Stimulated activated CD4-positive, alpha-beta T cell treated with anti-CD3 and anti-CD28 coated beads, Interleukin-12 subunit alpha, Interleukin-12 subunit beta, amount 100 ng/mL, for 48 hours (primary cell): Measurements from ENCODE around the gene ECHDC1.
"Not testable (repeated sequence)": the region's sequence is repeated elsewhere in the genome, so short reads cannot be mapped to it uniquely, and the experiment has no call there.

Source experiments
- DNase-seq, 3 donors: peaks; one replicate each; pipeline ENCODE4 v3.0.0-alpha.2; 2020; ENCODE audit warnings: low read depth in 2 of 3, low spot score in 1 of 3

The ECHDC1 gene

DNA sequence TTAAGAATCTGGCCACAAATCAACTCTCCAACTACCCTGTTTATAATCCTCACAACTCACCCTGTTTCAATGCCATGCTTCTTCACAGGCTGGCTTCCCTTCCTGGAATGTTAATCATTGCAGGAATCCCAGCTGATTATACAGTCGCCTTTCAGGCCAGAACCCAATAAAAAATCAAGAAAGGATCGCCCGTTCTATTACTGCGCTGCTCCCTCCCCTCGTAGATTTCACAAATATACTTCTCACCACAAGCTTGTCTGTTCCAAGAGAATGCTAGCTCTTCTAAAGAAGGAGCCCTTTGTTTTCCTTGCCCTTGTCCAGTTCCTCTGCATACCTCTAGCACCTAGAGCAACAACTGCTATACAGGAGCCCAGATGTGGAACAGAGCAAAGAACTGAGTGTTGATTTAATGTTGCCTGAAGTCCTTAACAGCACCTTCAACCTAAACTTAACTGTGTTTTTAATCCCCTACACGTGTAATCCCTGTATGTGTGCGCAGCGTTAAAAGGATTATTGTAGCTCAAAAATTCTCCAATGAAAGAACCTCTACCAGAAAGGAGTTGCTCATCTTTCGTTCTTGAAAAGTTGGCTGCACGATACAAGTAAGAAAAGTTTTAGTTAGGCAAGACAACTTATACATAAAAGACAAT is 988 bp downstream of the ECHDC1 start:
- DNase-seq, result peak in 1 of 3 donors; percentile 1

GRCh38 chr6:127341471-127342202 is 1.8 kb downstream of the ECHDC1 start:
- no peak for DNase-seq

- DNase-seq, result no peak
These were observed 3.2 kb downstream of the ECHDC1 start for GRCh38 chr6:127340171-127340570.

GRCh38 chr6:127338936-127339335 is 4.5 kb downstream of the ECHDC1 start:
- no peak for DNase-seq

- DNase-seq, result no peak
These were observed 10.9 kb downstream of the ECHDC1 start for GRCh38 chr6:127332383-127332961.

DNA sequence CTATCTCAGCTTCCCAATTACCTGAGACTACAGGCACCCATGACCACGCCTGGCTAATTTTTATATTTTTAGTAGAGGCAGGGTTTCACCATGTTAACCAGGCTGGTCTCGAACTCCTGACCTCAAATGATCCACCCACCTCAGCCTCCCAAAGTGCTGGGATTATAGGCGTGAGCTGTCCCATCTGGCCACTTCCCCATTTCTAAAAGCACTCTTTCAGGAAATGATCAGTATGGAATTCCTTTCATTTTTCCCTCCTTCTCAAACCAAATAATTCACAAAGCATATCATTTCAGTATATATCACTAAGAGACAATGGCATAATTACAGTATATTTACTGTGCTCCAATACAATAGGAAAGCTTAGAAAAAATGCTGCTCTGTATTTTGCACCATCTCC is 12.2 kb downstream of the ECHDC1 start:
- not testable (repeated sequence) for DNase-seq

DNA sequence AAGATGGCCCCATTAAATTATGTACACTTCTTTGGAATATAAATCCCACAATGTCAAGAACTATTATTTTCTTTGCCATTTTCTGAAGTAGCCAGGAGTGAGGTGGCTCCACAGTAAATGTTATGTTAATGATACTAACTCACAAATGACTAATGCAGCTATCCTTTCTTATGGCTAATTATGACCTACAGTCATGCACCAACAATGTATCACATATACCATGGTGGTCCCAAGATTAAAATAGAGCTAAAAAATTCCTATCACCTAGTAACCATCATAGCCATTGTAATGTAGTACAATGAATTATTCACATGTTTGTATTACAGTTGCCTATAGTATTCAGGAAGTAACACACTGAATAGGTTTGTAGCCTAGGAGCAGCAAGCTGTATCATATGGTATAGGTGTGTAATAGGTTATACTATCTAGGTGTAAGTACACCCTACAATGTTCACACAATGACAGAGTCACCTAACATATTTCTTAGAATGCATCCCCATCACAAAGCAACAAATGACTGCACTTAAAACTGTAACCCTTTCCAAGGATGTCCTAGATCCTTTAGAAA is 15.3 kb downstream of the ECHDC1 start:
- no peak for DNase-seq

- DNase-seq, result no peak
These were observed 23.7 kb downstream of the ECHDC1 start for GRCh38 chr6:127319686-127320085.

DNA sequence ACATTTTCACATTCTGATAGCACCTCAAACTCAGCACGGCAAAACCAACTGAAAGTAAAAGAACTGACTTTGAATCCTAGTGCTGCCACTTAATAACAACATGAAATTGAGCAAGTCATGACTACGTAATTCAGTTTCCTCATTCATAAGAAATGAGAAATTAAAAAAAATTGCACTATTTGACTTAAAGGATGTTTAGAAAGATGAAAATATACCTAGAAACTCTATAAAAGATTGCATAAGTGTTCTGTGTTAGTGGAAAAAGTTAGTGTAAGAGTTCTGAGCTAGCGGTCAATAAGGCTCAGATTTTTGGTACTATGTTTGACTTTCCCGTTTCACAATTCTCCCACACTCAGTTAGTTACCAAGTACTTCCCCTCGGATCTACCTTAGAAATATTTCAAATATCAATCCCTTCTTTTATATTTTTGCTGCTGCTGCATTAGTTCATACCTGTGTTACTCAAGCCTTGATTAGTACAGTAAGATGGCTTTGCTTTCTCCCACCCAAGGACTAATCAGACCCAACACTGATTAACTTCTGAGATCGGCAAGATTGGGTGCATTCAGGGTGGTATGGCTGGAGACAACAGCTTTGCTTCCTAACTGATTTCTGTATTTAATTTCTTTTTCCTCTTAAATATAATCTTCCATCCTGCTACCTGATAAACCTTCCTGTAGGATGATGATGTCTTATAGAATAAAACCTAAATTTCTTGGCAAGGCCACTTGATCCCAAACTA is 25.9 kb downstream of the ECHDC1 start:
- DNase-seq, result no peak

DNA sequence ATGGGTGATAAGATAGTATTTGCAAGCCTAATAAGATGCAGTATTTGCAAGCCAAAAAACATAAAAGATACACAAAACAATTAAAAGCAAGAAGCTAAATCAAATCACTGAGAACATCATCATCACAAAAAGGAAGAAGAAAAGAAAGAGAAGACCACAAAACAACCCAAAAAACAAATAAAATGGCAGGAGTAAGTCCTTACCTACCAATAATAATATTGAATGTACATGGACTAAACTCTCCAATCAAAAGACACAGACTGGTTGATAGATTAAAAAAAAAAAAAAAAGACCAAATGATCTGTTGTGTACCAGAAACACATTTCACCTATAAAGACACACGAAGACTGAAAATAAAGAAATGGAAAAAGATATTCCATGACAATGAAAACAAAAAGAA is 37.7 kb downstream of the ECHDC1 start:
- no peak for DNase-seq

GRCh38 chr6:127303917-127304316 is 39.5 kb downstream of the ECHDC1 start:
- no peak for DNase-seq

DNA sequence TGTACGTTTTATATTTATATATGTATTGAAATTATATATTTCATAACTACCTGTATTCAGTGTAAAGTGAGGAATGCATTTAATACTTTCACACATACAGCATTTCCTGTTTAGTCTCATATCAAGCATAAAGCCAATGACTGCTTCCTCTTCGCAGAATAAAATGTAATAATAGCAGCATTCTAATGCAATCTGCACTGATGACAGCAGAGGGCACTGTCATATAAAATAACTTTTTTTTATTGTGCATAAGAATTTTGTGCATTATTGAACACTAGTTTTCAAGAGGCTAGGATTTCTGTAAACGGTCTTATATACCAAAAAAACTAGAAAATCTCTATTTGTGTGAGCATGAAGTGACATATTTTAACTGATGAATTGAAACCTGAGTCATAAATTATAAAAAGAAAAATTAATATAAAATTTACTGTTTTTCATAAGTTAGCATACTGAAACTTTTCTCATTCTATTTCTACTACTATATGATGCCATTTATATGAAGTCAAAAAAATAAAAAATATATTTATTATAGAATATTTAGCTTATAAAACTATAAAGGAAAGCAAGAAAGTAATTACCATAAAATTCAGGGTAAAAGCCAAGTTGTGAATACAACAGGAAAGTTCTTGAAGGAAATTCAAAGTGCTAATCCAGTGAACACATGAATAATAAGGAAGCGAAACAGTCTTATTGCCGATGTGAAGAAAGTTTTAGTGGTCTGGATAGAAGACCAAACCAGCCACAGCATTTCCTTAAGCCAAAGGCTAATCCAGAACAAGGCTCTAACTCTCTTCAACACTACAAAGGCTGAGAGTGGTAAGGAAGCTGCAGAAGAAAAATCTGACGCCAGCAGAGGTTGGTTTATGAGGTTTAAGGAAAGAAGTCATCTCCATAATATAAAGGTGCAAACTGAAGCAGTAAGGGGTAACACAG is 40.4 kb downstream of the ECHDC1 start:
- peak in 2 of 3 donors; percentile 12 to 37 for DNase-seq

DNA sequence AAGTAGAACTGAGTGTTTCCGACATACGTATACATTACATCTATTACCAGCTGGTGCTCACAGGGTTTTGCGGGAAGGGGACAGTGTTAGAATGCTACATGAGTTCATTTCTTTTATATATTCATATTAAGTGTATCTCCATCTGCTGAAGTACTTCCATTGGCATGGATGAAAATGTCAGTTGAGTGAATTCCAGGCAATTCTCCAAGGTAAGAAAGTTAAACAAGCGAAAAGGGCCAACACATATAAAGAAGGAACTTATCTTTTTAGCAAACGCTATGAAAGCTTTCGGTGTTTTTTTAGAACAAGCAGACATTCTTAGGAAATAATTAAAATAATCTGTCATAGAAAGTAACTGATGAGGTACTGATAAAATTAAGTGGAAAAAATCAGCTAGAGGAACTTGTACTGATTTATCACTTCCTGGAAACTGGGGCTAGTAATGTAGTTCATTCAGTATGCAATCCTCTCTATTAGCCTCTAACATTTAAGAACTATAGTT is 42.2 kb downstream of the ECHDC1 start:
- DNase-seq, result no peak

- DNase-seq, result no peak
These were observed 43.0 kb downstream of the ECHDC1 start for GRCh38 chr6:127300411-127300810.

DNA sequence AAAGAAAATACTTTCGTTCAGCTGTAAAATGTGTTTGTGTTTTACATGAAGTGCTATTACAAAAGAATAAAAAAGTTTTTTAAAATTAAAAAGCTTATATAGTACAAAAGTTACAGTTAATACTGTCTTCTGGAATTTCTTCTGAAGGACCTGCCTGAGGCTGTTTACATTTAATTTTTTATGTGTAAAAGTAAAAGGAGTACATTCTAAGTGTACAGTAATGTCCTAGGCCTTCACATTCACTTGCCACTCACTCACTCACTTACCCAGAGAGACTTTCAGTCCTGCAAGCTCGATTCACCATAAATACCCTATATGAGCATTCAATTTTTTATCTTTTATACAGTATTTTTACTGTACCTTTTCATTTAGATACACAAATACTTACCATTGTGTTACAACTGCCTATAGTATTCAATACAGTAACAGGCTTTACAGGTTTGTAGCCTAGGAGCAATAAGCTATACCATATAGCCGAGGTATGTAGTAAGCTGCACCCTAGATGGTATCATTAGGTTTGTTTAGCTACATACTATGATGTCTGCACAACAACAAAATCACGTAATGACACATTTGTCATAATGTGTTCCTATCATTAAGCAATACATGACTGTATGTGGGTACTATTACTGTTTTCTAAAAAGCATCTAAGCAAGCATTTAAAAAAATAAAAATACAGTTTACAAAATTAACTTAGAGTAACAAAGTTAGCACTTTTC is 43.7 kb downstream of the ECHDC1 start:
- DNase-seq, result no peak

- no peak for DNase-seq
These were observed 44.9 kb downstream of the ECHDC1 start for GRCh38 chr6:127298475-127298874.

DNA sequence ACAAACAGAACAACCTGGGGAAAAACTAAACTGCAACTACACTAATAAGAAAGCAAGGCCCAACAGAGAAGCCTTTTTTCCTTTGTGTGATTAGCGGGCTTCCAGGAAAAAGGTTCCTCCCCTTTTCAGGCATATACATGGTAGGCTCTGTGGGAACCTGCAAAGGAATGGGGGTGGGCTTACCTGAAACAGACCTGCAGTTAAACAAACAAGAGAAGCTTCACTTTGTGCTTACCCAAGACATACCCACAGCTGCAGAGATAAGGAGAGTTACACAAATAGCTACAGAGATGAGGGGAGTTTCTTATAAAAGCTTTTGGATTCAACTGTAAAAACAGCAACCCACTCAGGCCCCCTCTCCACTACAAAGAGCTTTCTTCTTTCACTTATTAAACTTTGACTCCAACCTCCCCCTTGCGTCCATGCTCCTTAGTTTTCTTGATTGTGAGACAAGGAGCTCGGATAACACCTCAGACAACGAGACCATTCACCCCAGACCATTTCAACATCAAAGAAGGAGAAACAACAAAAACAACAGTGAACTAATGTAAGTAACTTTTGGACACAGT is 45.8 kb downstream of the ECHDC1 start:
- no peak for DNase-seq

GRCh38 chr6:127291495-127291894 is 51.9 kb downstream of the ECHDC1 start:
- DNase-seq, result no peak
